OCI-LY7 (cell line): Measurements from ENCODE around the gene SHC2.

ENCODE experiments used
- EZH2phosphoT487 ChIP-seq: fragments of 200-600 bp; sonication (generic); IDR thresholded peaks from 2 replicates; pipeline ENCODE4 v1.6.1; 2018; ENCODE audit warnings: low read depth, borderline replicate concordance, mild to moderate bottlenecking, mixed run types, antibody characterized with exemption, low read length, moderate library complexity, mixed read lengths
- TF ChIP-seq, protein P1 (sequence below): fragments of 200-600 bp; sonication (generic); conservative IDR thresholded peaks from 2 replicates; pipeline ENCODE4 v1.5.1; 2014; ENCODE audit warnings: mild to moderate bottlenecking, antibody characterized with exemption, low read length, moderate library complexity, mixed read lengths

DNA sequence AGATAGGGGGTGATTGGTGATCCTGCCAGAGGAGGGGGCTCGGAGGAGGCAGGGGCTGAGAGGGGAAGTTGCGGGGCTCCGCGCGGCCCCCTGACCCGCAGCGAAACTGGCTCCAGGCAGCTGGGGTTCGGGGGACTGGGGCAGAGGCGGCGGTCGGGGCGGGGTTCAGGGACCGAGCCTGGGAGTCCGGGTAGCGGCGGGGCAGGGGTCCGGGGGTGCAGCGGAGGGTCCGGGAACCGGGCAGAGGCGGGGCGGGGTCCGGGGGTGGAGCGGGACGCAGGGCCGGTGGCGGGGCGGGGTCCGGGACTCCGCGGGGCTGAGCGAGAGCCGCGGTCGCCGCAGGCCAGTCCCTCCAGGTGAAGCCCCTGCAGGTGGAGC is 36.6 kb upstream of the SHC2 start:
- TF ChIP-seq, protein P1, sequence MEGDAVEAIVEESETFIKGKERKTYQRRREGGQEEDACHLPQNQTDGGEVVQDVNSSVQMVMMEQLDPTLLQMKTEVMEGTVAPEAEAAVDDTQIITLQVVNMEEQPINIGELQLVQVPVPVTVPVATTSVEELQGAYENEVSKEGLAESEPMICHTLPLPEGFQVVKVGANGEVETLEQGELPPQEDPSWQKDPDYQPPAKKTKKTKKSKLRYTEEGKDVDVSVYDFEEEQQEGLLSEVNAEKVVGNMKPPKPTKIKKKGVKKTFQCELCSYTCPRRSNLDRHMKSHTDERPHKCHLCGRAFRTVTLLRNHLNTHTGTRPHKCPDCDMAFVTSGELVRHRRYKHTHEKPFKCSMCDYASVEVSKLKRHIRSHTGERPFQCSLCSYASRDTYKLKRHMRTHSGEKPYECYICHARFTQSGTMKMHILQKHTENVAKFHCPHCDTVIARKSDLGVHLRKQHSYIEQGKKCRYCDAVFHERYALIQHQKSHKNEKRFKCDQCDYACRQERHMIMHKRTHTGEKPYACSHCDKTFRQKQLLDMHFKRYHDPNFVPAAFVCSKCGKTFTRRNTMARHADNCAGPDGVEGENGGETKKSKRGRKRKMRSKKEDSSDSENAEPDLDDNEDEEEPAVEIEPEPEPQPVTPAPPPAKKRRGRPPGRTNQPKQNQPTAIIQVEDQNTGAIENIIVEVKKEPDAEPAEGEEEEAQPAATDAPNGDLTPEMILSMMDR, result no peak
- no peak for TF ChIP-seq EZH2phosphoT487
